HepG2 (cell line): ENCODE measurements around the gene MAP7D3.

ENCODE experiments used
- ARNT ChIP-seq: fragments of 450-650 bp; IDR thresholded peaks from 2 replicates; pipeline ENCODE4 v1.6.1; 2017
- CTCF ChIP-seq: sonication (generic); formaldehyde crosslinking; IDR thresholded peaks from 2 replicates; pipeline ENCODE4 v1.5.0; 2020; ENCODE audit warnings: mild to moderate bottlenecking, missing genetic modification reagents, moderate library complexity
- MTA3 ChIP-seq: sonication (generic); formaldehyde crosslinking; IDR thresholded peaks from 2 replicates; pipeline ENCODE4 v1.4.0; 2020; ENCODE audit warnings: missing genetic modification reagents
- POLR2A ChIP-seq, 2 experiments: IDR thresholded peaks; 2 replicates each; pipeline ENCODE4 v1.6.1; 2011; ENCODE audit warnings: low read depth in 2 of 2, low read length in 2 of 2, mild to moderate bottlenecking in 1 of 2, moderate library complexity in 1 of 2; ENCODE audit not compliant: insufficient read depth in 1 of 2
- ZBTB21 ChIP-seq: sonication (generic); formaldehyde crosslinking; IDR thresholded peaks from 2 replicates; pipeline ENCODE4 v1.4.0; 2020; ENCODE audit warnings: missing genetic modification reagents
- ZFP37 ChIP-seq: sonication (generic); formaldehyde crosslinking; IDR thresholded peaks from 2 replicates; pipeline ENCODE4 v1.4.0; 2020; ENCODE audit warnings: missing genetic modification reagents, borderline replicate concordance
- ZNF232 ChIP-seq: sonication (generic); formaldehyde crosslinking; IDR thresholded peaks from 2 replicates; pipeline ENCODE4 v1.4.0; 2020; ENCODE audit warnings: missing genetic modification reagents, borderline replicate concordance
- TF ChIP-seq, protein P1 (sequence below): IDR thresholded peaks from 2 replicates; pipeline ENCODE4 v1.6.1; 2012; ENCODE audit warnings: inconsistent platforms

DNA sequence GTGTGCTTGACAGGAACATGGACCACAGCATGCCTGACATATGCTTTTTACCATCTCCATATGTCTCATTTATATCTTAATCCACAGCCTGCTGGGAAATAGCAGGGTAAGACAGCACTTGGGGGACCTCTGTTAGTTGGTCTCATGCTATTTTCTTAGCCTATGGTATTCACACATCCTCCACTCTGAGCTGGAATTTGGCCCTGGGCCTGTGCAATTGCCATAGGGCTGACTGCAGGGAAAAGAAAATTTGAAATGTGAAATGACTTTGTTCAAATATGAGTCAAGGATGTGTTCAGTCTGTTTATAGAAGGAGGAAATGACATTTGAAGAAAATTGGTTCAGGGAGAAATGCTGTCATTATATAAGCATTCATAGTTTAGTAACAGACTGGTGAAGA is 9.6 kb upstream of the MAP7D3 start:
- TF ChIP-seq ARNT (no peak), CTCF (CRISPR knock-in tag) (no peak), ZFP37 (CRISPR knock-in tag) (no peak), ZBTB21 (CRISPR knock-in tag) (no peak), POLR2A (IDR thresholded peaks at IDR 0.05; ENCODE audit: insufficient read depth in 1 of 2, low read depth in 2 of 2, low read length in 2 of 2) (no peak), MTA3 (CRISPR knock-in tag) (no peak), ZNF232 (no peak)
- TF ChIP-seq, protein P1, sequence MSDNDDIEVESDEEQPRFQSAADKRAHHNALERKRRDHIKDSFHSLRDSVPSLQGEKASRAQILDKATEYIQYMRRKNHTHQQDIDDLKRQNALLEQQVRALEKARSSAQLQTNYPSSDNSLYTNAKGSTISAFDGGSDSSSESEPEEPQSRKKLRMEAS, result no peak
